ENCODE measurements around the gene USO1. TPM values are rescaled to one million over a fixed set of nuclear protein-coding genes. Genes with fewer than 3 reads are reported as not detected.
"Not testable (repeated sequence)": the region's sequence is repeated elsewhere in the genome, so short reads cannot be mapped to it uniquely, and the experiment has no call there.

The USO1 gene
- total and polyA plus RNA-seq, 12 donors: 27.4 to 109 (median 69.8) TPM

DNA sequence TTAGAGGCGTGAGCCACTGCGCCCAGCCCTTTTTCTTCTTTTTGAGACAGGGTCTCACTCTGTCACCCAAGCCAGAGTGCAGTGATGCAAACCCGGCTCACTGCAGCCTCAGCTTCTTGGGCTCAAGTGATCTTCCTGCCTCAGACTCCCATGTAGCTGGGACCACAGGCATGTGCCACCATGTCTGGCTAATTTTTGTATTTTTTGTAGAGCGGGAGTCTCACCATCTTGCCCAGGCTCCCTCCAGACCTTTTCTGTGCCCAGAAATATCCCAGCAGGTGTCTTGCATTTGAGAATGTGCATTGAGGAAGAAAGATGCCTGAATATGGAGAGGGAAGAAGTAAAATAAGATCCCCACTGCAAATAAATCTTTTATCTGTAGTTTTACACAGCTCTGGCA is 119.2 kb downstream of the USO1 start:
- WGBS, 4 donors: 87 to 97% (median 94%) methylated on average over 4 of the region's 4 CpGs
- peak overlapping the region in 4 of 5 donors; percentile 37 to 84 (median 62) for H3K27ac ChIP-seq
- no peaks in the 10 kb centered on the region for H3K27me3 ChIP-seq
- peaks cover 9 to 15% of the 10 kb centered on the region in 2 donors for H3K4me1 ChIP-seq (replicated peaks in 1 of 2)
- H3K9me3 ChIP-seq (replicated peaks in 1 of 3): no peaks in the 10 kb centered on the region
- DNase-seq: no peak
- H3K36me3 ChIP-seq (replicated peaks in 1 of 2): no peaks in the 10 kb centered on the region
- TF ChIP-seq POLR2A (IDR thresholded peaks at IDR 0.05): no peak
- TF ChIP-seq, protein P1, sequence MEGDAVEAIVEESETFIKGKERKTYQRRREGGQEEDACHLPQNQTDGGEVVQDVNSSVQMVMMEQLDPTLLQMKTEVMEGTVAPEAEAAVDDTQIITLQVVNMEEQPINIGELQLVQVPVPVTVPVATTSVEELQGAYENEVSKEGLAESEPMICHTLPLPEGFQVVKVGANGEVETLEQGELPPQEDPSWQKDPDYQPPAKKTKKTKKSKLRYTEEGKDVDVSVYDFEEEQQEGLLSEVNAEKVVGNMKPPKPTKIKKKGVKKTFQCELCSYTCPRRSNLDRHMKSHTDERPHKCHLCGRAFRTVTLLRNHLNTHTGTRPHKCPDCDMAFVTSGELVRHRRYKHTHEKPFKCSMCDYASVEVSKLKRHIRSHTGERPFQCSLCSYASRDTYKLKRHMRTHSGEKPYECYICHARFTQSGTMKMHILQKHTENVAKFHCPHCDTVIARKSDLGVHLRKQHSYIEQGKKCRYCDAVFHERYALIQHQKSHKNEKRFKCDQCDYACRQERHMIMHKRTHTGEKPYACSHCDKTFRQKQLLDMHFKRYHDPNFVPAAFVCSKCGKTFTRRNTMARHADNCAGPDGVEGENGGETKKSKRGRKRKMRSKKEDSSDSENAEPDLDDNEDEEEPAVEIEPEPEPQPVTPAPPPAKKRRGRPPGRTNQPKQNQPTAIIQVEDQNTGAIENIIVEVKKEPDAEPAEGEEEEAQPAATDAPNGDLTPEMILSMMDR (IDR thresholded peaks at IDR 0.05): no peak
- intact Hi-C loops (cut with DNase I): no loop called here
- no peak overlapping the region for H3K4me3 ChIP-seq

DNA sequence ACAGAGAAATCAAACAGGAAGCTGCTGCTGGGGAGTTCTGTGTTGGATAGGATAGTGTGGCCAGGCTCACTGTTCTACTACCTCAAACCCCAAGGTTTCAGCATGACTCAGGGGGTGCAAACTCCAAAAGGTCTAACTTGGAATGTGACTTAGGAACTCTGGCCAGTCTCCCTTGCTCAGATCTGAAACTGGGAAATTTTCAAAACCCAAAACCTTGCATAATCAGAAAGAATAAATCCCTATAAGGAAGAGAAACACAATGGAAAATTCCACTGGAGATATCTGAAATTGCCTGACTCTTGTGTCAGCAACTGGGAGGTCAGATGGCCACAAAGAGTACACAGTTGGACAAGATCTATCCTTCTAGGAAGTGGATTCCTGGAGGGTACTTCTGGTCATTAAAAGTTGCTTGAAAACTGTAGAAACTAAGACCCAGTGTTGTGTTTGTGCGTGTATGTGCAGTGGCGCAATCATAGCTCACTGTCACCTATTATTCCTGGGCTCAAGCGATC is 119.8 kb downstream of the USO1 start:
- H3K4me3 ChIP-seq: peak overlapping the region in 1 of 4 donors; percentile 12
- peak overlapping the region in 4 of 5 donors; percentile 37 to 84 (median 62) for H3K27ac ChIP-seq
- H3K9me3 ChIP-seq (replicated peaks in 1 of 3): no peaks in the 10 kb centered on the region
- WGBS, 4 donors: 83 to 96% (median 94%) methylated on average over 3 of the region's 3 CpGs
- H3K4me1 ChIP-seq (replicated peaks in 1 of 2): peaks cover 9 to 15% of the 10 kb centered on the region in 2 donors
- peak in 6 of 7 donors; percentile 39 to 62 (median 52) for DNase-seq
- no peaks in the 10 kb centered on the region for H3K27me3 ChIP-seq
- TF ChIP-seq, protein P1 (IDR thresholded peaks at IDR 0.05): no peak
- TF ChIP-seq POLR2A (IDR thresholded peaks at IDR 0.05): no peak
- intact Hi-C loops (cut with DNase I): no loop called here
- no peaks in the 10 kb centered on the region for H3K36me3 ChIP-seq (replicated peaks in 1 of 2)

- Histone ChIP-seq H3K27me3 (no peaks in the 10 kb centered on the region), H3K4me3 (no peak overlapping the region), H3K27ac (no peak overlapping the region), H3K4me1 (replicated peaks in 1 of 2) (peaks cover 9 to 15% of the 10 kb centered on the region in 2 donors), H3K36me3 (replicated peaks in 1 of 2) (no peaks in the 10 kb centered on the region), H3K9me3 (replicated peaks in 1 of 3) (no peaks in the 10 kb centered on the region)
- no peak for DNase-seq
- WGBS, 4 donors: 85 to 93% (median 91%) methylated on average over 2 of the region's 2 CpGs
- no peak for TF ChIP-seq POLR2A (IDR thresholded peaks at IDR 0.05)
- TF ChIP-seq, protein P1 (IDR thresholded peaks at IDR 0.05): no peak
- intact Hi-C loops (cut with DNase I): loop anchor here in 1 of 2 donors (5.0 kb wide), 1 partner anchor 194 kb away; no protein-coding TSS in a partner anchor
Observed at GRCh38 chr4:75845992-75846391, 121.6 kb downstream of the USO1 start.

DNA sequence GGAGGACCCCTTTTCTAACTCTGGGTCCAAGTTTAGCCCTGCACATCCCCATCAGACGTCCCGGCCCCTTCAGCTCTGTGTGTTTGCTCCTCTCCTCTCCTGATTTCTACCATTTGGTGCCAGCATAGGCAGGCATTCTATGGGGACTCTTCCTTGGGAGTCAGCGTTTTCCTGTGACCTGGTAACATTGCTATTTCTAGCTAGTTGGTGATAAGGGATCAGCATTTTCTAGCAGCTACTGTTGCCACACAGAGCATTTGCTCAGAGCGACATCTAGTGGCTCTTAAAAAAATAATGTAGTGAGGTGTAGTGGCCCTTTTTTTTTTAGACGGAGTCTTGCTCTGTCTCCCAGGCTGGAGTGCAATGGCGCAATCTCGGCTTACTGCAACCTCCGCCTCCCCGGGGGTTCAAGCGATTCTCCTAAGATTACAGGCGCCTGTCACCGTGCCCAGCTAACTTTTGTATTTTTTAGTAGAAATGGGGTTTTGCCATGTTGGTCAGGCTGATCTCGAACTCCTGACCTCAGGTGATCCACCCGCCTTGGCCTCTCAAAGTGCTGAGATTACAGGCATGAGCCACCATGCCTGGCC is 123.9 kb downstream of the USO1 start:
- peak; percentile 24 to 65 (median 54) for DNase-seq
- not testable (repeated sequence) for H3K9me3 ChIP-seq (replicated peaks in 1 of 3); H3K27me3 ChIP-seq; H3K27ac ChIP-seq; H3K36me3 ChIP-seq (replicated peaks in 1 of 2)
- 19 to 23% (median 21%) methylated on average over 14 of the region's 14 CpGs for WGBS, 4 donors
- TF ChIP-seq, protein P1 (IDR thresholded peaks at IDR 0.05): peak; percentile 55 to 80 (median 70)
- peak overlapping the region in 1 of 4 donors; percentile 23 for H3K4me3 ChIP-seq
- intact Hi-C loops (cut with DNase I): loop anchor here in 1 of 2 donors (5.0 kb wide), 1 partner anchor 196 kb away; no protein-coding TSS in a partner anchor
- peaks cover 9 to 15% of the 10 kb centered on the region in 2 donors for H3K4me1 ChIP-seq (replicated peaks in 1 of 2)

Measured in adrenal gland (tissue), 12 donors.